Measurements from ENCODE around the gene PHF14.

GRCh38 chr7:11120068-11120664 is 146.5 kb downstream of the PHF14 start:
- TF ChIP-seq CTCF (IDR thresholded peaks at IDR 0.05) (no peak), POLR2A (IDR thresholded peaks at IDR 0.05) (no peak), POLR2AphosphoS5 (IDR thresholded peaks at IDR 0.05) (no peak), EP300 (IDR thresholded peaks at IDR 0.05) (no peak)
